OCI-LY3 (cell line): ENCODE data around the gene TENT5C.
A peak's percentile ranks its signal among the peaks of the same experiment; 100 is the strongest.

Source experiments
- H2AFZ ChIP-seq: fragments of 200-600, 300-600 bp; shearing (Covaris generic); 2 replicates; pipeline ENCODE4 v1.6.0; 2014; ENCODE audit warnings: antibody characterized with exemption, low read depth, low read length
- H3K27ac ChIP-seq: fragments of 200-600, 300-600 bp; sonication (generic); 2 replicates; pipeline ENCODE4 v1.5.1; 2014; ENCODE audit warnings: mild to moderate bottlenecking, low read length, moderate library complexity, mixed read lengths
- H3K27me3 ChIP-seq: fragments of 200-600, 300-600 bp; sonication (generic); 2 replicates; pipeline ENCODE4 v1.6.1; 2014; ENCODE audit warnings: low read depth, low read length, mixed read lengths
- H3K36me3 ChIP-seq: fragments of 200-600, 300-600 bp; sonication (generic); replicated peaks from 2 replicates; pipeline ENCODE3; 2014; ENCODE audit warnings: low read depth, low read length, mixed read lengths
- H3K4me1 ChIP-seq: fragments of 300-600, 200-600 bp; sonication (generic); 2 replicates; pipeline ENCODE4 v1.6.1; 2014; ENCODE audit warnings: low read length, mixed read lengths
- H3K4me2 ChIP-seq: fragments of 200-600, 300-600 bp; sonication (generic); 2 replicates; pipeline ENCODE4 v1.6.1; 2014; ENCODE audit warnings: low read length, mixed read lengths
- H3K4me3 ChIP-seq: fragments of 300-600, 200-600 bp; sonication (generic); 2 replicates; pipeline ENCODE4 v1.5.1; 2014; ENCODE audit warnings: antibody characterized with exemption, mild to moderate bottlenecking, low read length, moderate library complexity
- H3K79me2 ChIP-seq: fragments of 300-600, 200-600 bp; shearing (Covaris generic); 2 replicates; pipeline ENCODE4 v1.6.1; 2014; ENCODE audit warnings: mild to moderate bottlenecking, low read length, mixed read lengths
- H3K9ac ChIP-seq: fragments of 300-600, 200-600 bp; shearing (Covaris generic); 2 replicates; pipeline ENCODE4 v1.6.0; 2014; ENCODE audit warnings: mild to moderate bottlenecking, low read length, moderate library complexity
- H3K9me3 ChIP-seq: fragments of 200-600, 300-600 bp; shearing (Covaris generic); 2 replicates; pipeline ENCODE4 v1.6.1; 2014; ENCODE audit warnings: low read length, mixed read lengths; ENCODE audit not compliant: insufficient read depth
- H4K20me1 ChIP-seq: fragments of 200-600, 300-600 bp; sonication (generic); 2 replicates; pipeline ENCODE4 v1.6.1; 2016; ENCODE audit warnings: low read length, mixed read lengths; ENCODE audit not compliant: insufficient read depth
- CTCF ChIP-seq: fragments of 200-600, 300-600 bp; sonication (generic); IDR thresholded peaks from 2 replicates; pipeline ENCODE4 v1.5.1; 2014; ENCODE audit warnings: antibody characterized with exemption, low read length, low read depth
- EZH2phosphoT487 ChIP-seq: fragments of 200-600 bp; shearing (Covaris generic); IDR thresholded peaks from 2 replicates; pipeline ENCODE4 v1.6.1; 2018; ENCODE audit warnings: antibody characterized with exemption, mixed run types, low read depth

TENT5C gene

GRCh38 chr1:117613969-117614729 is 8.3 kb downstream of the TENT5C start:
- peak overlapping the region; percentile 79 for H3K4me2 ChIP-seq
- no peak for TF ChIP-seq EZH2phosphoT487
- TF ChIP-seq CTCF, result no peak
- H3K27me3 ChIP-seq, result no peaks in the 10 kb centered on the region
- peaks cover 15% of the 10 kb centered on the region for H3K36me3 ChIP-seq
- H4K20me1 ChIP-seq, result no peaks in the 10 kb centered on the region; the same call in 1 of the 2 replicates
- H3K79me2 ChIP-seq, result peaks cover 28% of the 10 kb centered on the region
- peaks cover 73% of the 10 kb centered on the region for H3K4me1 ChIP-seq
- no peak overlapping the region for H3K4me3 ChIP-seq
- H3K9me3 ChIP-seq, result peaks cover 10% of the 10 kb centered on the region; the same call in 1 of the 2 replicates
- H3K27ac ChIP-seq, result no peak overlapping the region
- H2AFZ ChIP-seq, result no peak overlapping the region
- no peak overlapping the region for H3K9ac ChIP-seq

- Histone ChIP-seq H2AFZ (no peak overlapping the region), H3K27me3 (no peaks in the 10 kb centered on the region), H4K20me1 (no peaks in the 10 kb centered on the region; the same call in 1 of the 2 replicates), H3K9me3 (peaks cover 10% of the 10 kb centered on the region; the same call in 1 of the 2 replicates), H3K4me2 (peak overlapping the region; percentile 79), H3K4me3 (peak overlapping the region; percentile 39), H3K27ac (peak overlapping the region; percentile 48), H3K9ac (peak overlapping the region; percentile 37; the same call in 1 of the 2 replicates), H3K79me2 (peaks cover 30% of the 10 kb centered on the region), H3K4me1 (peaks cover 76% of the 10 kb centered on the region), H3K36me3 (peaks cover 19% of the 10 kb centered on the region)
- TF ChIP-seq CTCF (no peak), EZH2phosphoT487 (no peak)
Measured at GRCh38 chr1:117615474-117615873, 9.6 kb downstream of the TENT5C start.

- Histone ChIP-seq H3K27me3 (no peaks in the 10 kb centered on the region), H3K27ac (peak overlapping the region; percentile 60; the same call in 1 of the 2 replicates), H2AFZ (no peak overlapping the region), H3K9ac (0 out of 2 replicates have a peak overlapping the region, but pooled peaks have one; percentile 8), H3K79me2 (peaks cover 30% of the 10 kb centered on the region), H4K20me1 (no peaks in the 10 kb centered on the region; the same call in 1 of the 2 replicates), H3K36me3 (peaks cover 19% of the 10 kb centered on the region), H3K9me3 (peaks cover 10% of the 10 kb centered on the region; the same call in 1 of the 2 replicates), H3K4me3 (no peak overlapping the region), H3K4me1 (peaks cover 76% of the 10 kb centered on the region), H3K4me2 (peak overlapping the region; percentile 79)
- TF ChIP-seq EZH2phosphoT487, result no peak
- no peak for TF ChIP-seq CTCF
Measured at GRCh38 chr1:117616356-117616755, 10.5 kb downstream of the TENT5C start.

- peaks cover 30% of the 10 kb centered on the region for H3K79me2 ChIP-seq
Measured at GRCh38 chr1:117616967-117617366, 11.1 kb downstream of the TENT5C start.

More at GRCh38 chr1:117616967-117617366, 11.1 kb downstream of the TENT5C start:
- H3K9ac ChIP-seq, result peak overlapping the region; percentile 8; the same call in 1 of the 2 replicates
- H3K27ac ChIP-seq, result peak overlapping the region; percentile 60
- peaks cover 10% of the 10 kb centered on the region; the same call in 1 of the 2 replicates for H3K9me3 ChIP-seq
- no peak overlapping the region for H2AFZ ChIP-seq
- no peaks in the 10 kb centered on the region for H3K27me3 ChIP-seq
- H3K4me3 ChIP-seq, result peak overlapping the region; percentile 30; the same call in 1 of the 2 replicates
- TF ChIP-seq EZH2phosphoT487, result no peak
- TF ChIP-seq CTCF, result no peak
- peak overlapping the region; percentile 79 for H3K4me2 ChIP-seq
- H4K20me1 ChIP-seq, result no peaks in the 10 kb centered on the region; the same call in 1 of the 2 replicates
- H3K4me1 ChIP-seq, result peaks cover 75% of the 10 kb centered on the region
- peaks cover 19% of the 10 kb centered on the region for H3K36me3 ChIP-seq
